ENCODE data around the gene TM4SF20. TPM values are rescaled to one million over a fixed set of nuclear protein-coding genes. Genes with fewer than 3 reads are reported as not detected.

Gene TM4SF20
- total RNA-seq, 1 donor: not detected

GRCh38 chr2:227324642-227324994 lies 54.5 kb downstream of the TM4SF20 start:
- H3K4me3 ChIP-seq (ENCODE audit: low read depth, low read length): peak overlapping the region; percentile 91
- DNase-seq (ENCODE audit: low read depth): no peak
- TF ChIP-seq, protein P1, sequence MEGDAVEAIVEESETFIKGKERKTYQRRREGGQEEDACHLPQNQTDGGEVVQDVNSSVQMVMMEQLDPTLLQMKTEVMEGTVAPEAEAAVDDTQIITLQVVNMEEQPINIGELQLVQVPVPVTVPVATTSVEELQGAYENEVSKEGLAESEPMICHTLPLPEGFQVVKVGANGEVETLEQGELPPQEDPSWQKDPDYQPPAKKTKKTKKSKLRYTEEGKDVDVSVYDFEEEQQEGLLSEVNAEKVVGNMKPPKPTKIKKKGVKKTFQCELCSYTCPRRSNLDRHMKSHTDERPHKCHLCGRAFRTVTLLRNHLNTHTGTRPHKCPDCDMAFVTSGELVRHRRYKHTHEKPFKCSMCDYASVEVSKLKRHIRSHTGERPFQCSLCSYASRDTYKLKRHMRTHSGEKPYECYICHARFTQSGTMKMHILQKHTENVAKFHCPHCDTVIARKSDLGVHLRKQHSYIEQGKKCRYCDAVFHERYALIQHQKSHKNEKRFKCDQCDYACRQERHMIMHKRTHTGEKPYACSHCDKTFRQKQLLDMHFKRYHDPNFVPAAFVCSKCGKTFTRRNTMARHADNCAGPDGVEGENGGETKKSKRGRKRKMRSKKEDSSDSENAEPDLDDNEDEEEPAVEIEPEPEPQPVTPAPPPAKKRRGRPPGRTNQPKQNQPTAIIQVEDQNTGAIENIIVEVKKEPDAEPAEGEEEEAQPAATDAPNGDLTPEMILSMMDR (IDR thresholded peaks at IDR 0.05; ENCODE audit: insufficient read depth, low read length): no peak

DNA sequence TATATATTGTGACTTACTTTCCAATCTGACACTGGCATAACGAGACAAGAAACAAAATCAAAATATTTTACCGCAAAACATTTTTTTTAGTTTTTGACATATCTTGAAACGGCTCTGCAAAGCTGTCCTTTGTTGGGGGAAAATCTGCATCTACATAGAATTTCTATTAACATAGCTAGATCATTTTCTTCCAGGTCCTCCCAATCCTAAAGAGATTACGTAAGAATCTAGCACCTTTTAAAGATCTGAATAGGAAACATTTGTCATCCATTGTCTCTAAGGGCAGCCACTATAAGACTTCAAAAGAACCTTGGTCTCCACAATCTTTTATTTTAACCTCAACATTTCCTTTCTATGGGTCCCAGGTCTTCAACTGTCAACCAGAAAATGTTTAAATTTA lies 55.3 kb downstream of the TM4SF20 start:
- DNase-seq (ENCODE audit: low read depth): no peak
- TF ChIP-seq, protein P1 (IDR thresholded peaks at IDR 0.05; ENCODE audit: insufficient read depth, low read length): no peak
- no peak overlapping the region for H3K4me3 ChIP-seq (ENCODE audit: low read depth, low read length)

- no peak overlapping the region for H3K4me3 ChIP-seq (ENCODE audit: low read depth, low read length)
- TF ChIP-seq, protein P1 (IDR thresholded peaks at IDR 0.05; ENCODE audit: insufficient read depth, low read length): no peak
- no peak for DNase-seq (ENCODE audit: low read depth)
Measured at GRCh38 chr2:227322530-227323205, 56.4 kb downstream of the TM4SF20 start.

DNA sequence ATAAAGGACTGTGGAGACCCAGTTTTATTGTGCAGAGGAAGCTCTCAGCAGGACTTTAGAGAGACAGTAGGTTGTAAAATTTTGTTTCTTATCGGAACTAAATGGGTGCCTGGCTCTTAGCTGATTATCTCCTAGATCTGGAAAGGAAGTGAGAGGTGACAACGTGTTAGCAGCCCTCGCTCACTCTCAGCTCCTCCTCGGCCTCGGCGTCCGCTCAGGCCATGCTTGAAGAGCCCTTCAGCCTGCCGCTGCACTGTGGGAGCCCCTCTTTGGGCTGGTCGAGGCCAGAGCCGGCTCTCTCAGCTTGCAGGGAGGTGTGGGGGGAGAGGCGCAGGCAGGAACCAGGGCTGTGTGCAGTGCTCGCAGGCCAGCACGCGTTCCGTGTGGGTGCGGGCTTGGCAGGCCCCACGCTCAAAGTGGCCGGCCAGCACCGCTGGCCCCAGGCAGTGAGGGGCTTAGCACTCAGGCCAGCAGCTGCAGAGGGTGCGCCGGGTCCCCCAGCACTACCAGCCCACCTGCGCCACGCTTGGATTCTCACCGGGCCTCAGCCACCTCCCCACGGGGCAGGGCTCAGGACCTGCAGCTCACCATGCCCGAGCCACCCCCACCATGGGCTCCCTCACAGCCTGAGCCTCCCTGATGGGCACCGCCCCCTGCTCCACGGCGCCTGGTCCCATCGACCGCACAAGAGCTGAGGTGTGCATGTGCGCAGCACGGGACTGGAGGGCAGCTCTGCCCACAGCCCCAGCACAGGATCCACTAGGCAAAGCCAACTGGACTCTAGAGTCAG lies 58.6 kb downstream of the TM4SF20 start:
- TF ChIP-seq, protein P1 (IDR thresholded peaks at IDR 0.05; ENCODE audit: insufficient read depth, low read length): no peak
- DNase-seq (ENCODE audit: low read depth): no peak
- H3K4me3 ChIP-seq (ENCODE audit: low read depth, low read length): no peak overlapping the region

- no peak for DNase-seq (ENCODE audit: low read depth)
Measured at GRCh38 chr2:227317834-227318233, 61.3 kb downstream of the TM4SF20 start.

GRCh38 chr2:227313310-227313709 lies 65.8 kb downstream of the TM4SF20 start:
- TF ChIP-seq, protein P1 (IDR thresholded peaks at IDR 0.05; ENCODE audit: insufficient read depth, low read length): no peak
- no peak for DNase-seq (ENCODE audit: low read depth)
- H3K4me3 ChIP-seq (ENCODE audit: low read depth, low read length): no peak overlapping the region

More at GRCh38 chr2:227317834-227318233, 61.3 kb downstream of the TM4SF20 start:
- no peak overlapping the region for H3K4me3 ChIP-seq (ENCODE audit: low read depth, low read length)
- TF ChIP-seq, protein P1 (IDR thresholded peaks at IDR 0.05; ENCODE audit: insufficient read depth, low read length): no peak
